COLO668 (cell line): ENCODE results near the gene HOMER2.

Source experiments
- DNase-seq: peaks from one replicate; lab custom pipeline; 2025; ENCODE audit not compliant: unreplicated experiment; lab: John Stamatoyannopoulos, UW

The HOMER2 gene

DNA sequence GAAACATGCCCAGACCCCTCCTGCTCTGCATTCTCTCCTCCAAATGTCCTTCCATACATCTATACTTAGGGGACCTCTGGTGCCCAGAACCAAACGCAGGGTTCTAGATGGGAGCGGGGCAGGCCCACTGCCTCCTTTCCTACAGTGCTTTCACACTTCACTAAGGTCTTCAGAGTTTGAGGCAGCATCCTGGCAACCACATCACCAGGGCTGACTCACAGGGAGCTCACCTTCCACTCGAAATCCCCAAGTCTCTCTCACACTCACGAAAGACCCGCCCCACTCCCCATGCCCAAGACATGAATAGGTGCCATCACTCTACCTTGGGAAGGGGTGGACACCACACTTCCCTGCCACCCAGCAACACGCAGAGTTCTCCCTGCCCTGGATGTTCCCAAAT lies 18.9 kb downstream of the HOMER2 start:
- no peak for DNase-seq

DNA sequence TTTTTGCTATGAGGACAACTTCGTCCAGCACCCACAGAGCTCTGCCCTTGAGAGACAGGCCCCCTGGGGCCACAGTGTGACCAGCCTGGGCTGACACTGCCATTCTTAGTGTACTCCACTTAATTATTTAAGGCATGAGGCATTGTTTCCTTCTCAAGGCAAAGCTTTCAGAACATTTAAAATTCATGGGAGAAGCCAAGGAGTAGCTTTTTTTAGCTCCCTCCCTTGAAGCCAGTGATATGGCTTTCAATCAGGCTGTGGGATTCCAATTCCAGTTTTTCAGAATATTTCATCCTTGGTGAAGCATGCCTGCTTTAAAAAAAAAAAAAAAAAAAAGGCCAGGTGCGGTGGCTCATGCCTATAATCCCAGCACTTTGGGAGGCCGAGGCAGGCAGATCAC lies 21.3 kb downstream of the HOMER2 start:
- no peak for DNase-seq

DNA sequence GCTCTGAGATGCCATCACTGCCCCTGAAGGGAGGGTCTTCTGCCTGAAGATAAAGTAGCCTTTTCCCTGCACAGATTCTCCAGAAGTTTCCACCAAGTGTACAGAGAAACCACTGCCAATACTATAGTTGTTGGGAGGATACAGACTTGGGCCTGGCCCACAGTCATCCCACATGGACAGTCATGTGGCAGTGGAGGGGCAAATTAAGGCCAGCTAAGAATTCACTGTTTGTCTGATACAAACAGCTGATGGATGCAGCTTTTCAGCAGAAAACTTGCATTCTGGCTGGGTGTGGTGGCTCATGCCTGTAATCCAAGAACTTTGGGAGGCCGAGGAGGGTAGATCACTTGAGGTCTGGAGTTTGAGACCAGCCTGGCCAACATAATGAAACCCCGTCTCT lies 22.1 kb downstream of the HOMER2 start:
- DNase-seq, result no peak

DNA sequence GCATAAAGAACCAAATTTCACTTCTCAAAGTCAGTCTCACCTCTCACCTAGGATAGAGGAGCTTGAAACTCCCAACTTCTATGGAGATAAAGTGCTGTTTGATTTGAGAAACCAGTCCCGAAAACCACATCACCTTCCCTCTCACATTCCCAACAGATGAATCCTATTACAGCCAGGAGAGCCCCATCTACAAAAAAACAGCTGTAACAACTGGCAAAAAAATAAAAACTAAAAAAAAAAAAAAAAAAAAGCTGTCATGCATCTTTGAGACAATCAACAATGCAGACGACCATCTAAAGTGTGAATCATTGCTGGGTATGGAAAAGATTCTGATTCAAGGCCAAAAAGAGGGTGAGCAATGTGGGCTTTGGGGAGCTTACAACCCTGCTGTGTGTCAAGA lies 23.8 kb downstream of the HOMER2 start:
- no peak for DNase-seq

DNA sequence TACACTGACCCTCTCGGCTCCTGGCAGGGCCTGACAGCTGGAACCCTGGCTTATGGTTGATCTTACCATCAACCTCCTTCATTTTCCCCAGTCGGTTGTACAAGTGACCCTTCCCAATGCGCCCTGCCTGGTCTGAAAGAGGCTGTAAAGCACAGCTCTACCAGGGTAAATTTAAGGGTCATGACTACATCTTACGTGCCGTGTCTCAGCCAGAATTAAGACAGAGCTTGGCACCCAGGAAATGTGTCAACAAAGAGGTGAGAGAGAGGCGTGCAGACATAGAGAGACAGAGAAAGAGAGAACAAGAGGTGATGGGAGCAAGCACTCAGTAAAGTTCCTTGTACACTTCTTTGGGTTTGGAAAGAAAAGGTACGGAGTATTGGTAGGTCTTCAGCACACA lies 28.8 kb downstream of the HOMER2 start:
- no peak for DNase-seq

DNA sequence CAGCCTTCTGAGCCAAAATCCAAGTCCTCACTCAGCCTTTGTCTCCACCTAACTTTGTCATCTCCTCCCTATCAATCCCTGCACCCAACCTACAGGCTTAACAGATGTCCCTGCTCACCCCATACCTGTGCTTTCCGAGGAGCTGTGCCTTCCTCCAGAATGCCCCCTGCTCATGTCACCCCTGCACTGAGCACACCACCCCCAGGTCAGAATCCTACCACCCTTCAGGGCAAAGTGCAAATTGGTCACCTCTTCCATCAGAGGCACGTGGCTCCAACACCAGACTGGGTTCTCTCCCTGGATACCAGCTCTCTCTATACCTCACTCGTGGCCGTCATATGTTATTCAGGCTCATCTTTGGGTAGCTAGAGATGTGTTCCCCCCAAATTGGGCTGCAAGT lies 29.8 kb downstream of the HOMER2 start:
- DNase-seq, result no peak

DNA sequence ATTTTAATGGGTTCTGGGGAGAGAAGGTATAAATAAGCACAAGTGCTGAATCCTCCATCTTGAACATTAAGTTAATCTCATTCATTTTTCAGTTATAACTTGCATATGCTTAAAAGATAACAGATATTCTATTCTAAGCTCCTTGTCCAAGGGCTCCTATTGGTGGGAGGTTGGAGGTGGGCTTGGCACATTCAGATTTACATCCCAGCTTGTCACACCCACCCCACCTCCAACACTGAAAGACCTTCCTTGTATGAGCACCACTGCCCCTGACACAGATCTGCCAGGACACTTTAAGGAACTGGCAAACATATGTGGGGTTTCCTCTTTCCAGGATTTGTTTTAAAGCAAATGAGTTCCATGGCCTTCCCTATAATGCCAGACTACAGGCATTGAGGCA lies 30.6 kb downstream of the HOMER2 start:
- no peak for DNase-seq

DNA sequence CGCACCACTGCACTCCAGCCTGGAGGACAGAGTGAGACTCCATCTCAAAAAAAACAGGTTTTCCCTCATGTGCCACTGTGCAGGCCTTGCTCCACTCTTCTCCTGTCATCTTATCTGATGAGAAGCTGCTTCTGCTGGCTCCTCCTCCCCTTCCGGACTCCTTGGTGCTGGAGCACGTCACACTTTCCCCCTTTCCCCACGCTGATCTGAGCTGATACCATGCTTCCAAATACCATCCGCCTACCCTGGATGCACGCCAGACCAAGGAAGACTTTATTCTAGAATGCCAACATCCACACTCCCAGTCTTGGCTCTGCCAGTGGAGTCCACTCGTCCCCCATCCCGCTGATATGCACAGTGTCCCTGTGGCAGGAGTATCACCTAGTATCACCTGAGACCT lies 31.3 kb downstream of the HOMER2 start:
- no peak for DNase-seq

DNA sequence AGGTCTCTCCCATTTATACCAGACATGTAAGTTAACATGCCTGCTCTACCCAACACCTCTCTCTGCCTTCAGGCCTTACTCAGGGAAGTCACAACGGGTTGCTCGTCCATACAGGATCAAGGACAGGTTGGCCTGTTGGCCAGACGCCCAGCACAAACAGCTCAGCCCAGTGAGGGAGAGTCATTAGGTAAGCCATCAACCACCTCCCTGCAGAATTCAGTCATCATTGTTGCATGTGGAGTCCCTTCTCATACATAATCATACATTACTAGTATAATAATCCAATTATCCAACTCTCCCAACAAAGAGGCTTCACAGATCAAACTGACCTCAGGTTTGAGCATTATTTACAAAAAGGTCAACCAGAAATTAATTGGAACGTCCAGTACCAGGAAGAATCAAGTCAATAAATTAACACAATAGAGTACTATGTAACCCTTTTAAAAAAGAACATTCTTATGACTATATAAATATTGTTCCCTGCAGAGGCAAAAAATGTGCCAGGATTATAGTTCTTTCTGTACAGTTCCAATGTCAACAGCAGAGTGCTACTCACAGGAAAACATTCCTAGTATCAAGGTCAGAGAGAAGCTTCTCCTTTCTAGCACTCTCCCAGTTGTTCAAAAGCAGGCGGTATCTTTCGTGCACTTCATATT lies 33.2 kb downstream of the HOMER2 start:
- peak; percentile 7 for DNase-seq

DNA sequence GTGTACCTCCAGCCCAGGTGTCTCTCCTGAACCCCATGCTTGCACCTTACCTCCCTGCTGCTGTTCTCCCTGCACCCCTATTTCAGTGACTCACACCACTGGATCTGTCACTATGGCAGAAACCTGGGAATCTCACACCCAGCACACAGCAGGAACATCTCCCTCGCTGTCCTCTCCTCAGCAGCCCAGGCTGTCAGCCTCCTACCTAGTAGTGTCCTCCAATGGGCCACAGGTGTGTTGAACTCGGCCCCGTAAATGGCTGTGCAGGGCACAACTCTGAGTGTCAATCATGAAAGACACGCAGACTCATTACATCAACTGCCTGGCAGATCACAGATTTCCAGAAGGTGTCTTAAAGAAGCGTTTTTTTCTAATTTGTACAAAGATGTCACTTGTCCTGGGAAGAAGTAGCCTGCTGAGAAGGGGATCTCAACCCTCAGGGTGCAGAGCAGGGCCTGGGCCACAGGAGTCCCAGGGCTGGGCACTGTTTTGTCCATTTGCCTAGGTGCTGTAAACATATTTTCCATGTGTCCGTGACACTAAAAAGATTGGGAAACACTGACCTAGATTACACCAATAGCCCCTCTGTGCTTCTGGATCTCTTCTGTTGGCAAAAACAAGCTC lies 33.8 kb downstream of the HOMER2 start:
- no peak for DNase-seq

DNA sequence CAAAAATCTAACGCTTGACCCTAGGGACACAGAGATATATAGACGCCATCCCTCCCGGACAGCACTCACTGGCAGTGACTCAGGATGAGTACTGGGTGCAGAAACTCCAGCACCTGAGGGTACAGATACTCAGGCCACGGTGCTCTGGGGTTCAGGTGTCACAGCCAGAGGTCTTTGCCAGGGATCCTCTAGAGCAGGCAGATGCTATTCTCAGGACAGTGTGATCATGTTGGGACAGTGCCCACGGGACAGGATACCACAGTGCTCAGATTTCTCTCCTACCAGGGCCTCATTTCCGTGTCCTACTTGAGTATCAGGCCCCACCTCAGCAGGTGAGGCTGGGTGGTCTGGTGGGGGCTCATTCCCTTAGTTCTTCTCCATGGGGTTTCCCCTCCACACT lies 34.4 kb downstream of the HOMER2 start:
- DNase-seq, result no peak

DNA sequence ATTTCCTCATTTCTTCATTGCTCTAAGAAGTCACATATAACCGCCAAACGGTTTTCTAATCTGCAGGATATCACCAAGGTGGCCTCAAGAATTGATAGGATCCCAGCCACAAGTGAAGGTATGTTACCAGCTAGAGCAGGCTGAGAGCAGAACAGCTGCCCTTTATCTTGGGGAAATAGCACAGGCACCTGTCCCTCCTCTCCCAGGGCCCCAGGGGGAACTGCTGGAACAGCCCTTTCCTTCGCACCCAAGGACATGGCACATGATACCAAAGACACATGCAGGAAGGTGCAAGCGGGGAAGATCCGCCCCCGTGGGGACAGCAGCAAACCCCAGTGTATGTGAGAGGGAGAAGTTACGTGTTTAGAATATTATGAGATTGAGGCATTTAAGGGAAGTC lies 35.3 kb downstream of the HOMER2 start:
- DNase-seq, result no peak

DNA sequence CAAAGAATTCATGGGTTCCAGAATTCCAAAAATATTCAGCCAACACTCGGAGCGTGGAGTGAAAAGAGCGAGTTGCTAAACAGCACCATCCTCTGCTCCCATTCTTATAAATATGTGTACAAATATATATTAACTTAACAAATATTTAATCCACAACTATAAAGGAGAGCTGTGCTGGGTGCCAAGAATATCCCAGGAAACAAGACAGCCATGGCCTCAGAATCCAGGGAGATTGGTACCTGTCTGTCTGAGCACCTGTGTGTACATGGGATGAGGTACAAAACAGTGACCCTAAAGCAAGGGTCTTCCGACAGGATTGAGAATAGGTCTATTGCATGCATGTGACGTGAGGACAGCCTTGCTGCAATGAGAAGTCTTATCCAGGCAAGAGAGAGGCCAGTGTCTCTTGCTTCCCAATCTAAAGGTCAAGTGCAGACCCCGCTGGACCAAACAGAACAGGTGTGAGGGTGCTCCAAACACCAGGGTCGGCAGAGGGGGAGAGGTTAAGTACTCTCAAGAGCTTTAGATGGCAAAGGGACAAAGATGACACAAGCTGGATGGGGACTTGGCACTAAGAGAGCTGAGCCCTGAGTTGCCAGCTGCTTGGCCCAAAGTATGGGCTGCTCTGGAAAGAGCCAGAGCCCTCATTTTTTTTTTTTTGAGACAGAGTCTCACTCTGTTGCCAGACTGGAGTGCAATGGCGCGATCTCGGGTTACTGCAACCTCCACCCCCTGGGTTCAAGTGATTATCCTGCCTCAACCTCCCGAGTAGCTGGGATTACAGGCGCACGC lies 36.2 kb downstream of the HOMER2 start:
- DNase-seq, result no peak

DNA sequence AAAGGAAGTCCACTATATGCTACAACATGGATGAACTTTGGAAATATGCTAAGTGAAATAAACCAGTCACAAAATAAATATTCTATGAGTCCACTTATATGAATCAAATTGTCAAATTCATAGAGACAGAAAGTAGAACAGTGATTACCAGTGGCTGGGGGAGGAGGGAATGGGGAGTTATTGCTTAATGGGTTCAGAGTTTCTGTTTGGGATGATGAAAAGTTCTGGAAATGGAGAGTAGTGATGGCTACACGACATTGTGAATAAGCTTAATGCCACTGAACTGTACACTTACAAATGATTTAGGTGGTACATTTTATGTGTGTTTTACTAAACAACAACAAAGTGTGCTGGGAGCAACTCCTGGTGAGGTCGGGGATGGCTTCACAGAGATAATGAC lies 38.1 kb downstream of the HOMER2 start:
- no peak for DNase-seq

DNA sequence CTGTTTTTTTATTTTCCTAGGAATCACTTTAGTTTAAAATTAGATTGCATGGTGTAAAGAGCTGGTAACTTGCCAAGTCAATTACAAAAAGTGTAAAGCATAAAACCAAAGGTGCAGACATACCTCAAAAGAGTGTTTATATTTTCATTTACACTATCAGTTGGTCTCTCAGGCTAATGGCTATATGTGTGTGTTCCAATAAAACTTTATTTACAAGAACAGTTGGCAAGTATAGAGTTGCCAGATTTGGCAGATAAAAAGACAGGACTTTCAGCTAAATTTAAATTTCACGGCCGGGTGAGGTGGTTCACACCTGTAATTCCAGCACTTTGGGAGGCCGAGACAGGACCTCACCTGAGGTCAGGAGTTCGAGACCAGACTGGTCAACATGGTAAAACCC lies 41.1 kb downstream of the HOMER2 start:
- no peak for DNase-seq

DNA sequence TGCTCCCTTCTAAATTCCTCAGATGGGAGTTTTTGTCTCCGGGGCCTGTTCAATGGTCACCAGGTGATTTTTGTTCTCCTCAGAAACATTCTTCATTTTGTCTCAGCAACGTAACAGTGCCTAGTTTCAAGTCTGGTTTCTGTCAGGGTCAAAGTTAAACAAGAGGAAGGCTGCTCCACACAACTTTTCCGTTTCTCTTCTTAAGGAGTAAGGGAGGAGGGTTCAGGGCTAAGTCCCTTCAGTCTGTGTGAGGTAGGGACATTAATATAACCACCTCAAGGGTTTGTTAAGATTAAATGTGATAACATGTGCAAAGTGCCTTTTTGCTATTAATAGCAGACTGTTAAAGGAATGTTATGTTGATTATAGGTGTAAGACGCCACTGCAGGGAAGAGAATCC lies 41.8 kb downstream of the HOMER2 start:
- no peak for DNase-seq

DNA sequence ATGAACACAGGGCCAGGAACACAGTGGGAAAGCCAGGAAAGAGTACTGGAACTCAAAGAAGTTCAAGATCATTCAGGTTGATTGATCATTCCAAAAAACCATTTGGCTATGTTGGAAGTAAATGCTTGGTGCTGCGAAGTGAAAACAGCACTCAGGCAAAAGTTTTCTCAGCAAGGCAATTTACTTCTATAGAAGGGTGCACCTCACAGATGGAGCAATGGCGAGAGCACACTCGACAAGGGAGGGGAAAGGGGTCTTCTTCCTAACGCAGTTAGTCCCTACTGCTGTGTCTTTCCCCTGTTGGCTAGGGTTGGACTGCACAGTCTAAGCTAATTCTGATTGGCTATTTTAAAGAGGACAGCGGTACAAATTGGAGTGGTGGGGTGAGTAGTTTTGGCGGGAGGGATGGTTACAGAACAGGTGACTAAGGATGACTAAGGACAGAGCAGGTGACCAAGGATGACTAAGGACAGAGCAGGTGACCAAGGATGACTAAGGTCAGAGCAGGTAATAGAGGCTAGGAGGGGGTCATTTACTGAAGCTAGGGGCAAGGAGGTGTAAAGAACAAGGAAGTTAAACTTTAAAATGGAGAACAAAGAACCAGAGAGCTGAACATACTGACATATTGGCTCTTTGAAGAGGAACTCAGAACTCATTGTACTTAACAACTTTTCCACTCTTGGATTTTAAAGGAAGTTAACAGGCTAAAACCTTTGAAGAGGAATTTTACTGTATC lies 43.3 kb downstream of the HOMER2 start:
- no peak for DNase-seq

DNA sequence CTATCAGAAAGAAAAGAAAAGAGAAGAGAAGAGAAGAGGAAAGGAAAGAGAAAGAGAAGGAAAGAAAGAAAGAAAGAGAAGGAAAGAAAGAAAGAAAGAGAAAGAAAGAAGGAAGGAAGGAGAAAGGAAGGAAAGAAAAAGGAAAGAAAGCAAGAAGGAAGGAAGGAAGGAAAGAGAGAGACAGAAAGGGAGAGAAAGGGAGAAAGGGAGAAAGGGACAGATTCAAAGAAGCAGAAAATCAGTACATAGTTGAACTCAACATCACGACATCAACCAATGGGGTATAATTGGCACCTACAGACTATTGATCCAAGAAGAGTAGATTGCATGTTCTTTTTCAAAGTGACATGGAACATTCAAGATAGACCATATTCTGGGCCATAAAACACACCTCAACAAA lies 45.2 kb downstream of the HOMER2 start:
- DNase-seq, result no peak

DNA sequence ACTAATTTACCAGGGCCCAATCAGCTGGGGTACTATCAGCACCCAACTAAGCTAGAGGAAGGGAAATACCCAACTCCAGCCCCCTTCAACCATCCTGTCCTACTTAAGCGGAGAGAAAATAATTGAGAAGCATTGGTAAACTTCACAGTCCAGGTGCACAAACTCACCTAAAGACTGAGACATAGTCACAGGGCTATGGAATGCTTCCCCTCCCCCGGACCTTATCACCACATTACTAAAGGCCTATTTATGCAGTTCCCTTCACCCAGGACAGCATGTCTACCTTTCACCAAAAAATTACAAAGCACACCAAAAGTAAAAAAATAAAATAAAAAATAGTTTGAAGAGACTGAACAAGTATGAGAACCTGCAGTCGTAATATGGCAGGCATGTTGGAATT lies 47.9 kb downstream of the HOMER2 start:
- no peak for DNase-seq

DNA sequence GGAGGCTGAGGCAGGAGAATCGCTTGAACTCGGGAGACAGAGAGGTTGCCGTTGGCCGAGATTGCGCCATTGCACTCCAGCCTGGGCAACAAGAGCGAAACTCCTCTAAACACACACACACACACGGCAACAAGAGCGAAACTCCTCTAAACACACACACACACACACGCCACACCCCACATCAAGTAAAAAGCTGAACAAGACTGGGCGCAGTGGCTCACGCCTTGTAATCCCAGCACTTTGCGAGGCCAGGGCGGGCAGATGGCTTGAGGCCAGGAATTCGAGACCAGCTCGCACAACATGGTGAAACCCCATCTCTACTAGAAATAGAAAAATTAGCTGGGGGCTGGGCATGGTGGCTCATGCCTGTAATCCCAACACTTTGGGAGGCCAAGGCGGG lies 49.0 kb downstream of the HOMER2 start:
- no peak for DNase-seq

DNA sequence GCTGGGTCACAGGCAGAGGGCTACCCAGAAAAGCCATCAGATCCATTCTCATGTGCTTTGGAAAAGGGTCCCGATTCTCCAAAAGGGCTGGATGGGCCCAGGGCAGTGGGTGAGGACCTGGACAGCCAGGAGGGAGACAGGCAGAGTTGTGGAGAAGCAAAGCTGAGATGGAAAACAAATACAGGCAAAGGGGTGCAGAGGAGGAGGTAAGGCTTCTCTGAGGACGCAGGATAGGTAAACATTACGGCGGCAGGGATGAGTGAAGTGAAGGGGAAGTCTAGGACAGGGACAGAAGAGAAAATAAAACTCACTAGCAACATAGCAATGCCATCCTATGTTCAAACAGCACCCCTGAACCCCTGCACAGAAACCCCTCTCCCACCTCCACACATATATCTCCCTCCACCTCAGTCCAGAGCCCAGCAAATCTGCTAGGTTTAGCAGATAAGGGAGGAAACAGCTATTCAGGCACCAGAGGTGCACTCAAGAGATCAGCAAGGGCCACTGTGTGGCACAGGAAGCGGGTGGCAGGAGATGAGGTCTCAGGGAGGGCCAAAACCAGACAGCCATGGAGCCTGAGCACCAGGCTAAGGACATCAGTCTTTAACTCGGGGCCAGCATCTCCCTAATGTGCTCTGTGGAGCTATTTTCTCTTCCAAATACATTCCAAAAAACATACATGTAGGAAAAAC lies 51.3 kb downstream of the HOMER2 start:
- no peak for DNase-seq
